ENCODE measurements around the gene ZNF787. TPM values are rescaled to one million over a fixed set of nuclear protein-coding genes. Genes with fewer than 3 reads are reported as not detected.

Gene ZNF787
- total and polyA plus RNA-seq, 2 of the 13 experiments (the other 11 are each of a cell fraction or from before 2014, with no cell fraction given): 15.1 to 42.8 TPM

DNA sequence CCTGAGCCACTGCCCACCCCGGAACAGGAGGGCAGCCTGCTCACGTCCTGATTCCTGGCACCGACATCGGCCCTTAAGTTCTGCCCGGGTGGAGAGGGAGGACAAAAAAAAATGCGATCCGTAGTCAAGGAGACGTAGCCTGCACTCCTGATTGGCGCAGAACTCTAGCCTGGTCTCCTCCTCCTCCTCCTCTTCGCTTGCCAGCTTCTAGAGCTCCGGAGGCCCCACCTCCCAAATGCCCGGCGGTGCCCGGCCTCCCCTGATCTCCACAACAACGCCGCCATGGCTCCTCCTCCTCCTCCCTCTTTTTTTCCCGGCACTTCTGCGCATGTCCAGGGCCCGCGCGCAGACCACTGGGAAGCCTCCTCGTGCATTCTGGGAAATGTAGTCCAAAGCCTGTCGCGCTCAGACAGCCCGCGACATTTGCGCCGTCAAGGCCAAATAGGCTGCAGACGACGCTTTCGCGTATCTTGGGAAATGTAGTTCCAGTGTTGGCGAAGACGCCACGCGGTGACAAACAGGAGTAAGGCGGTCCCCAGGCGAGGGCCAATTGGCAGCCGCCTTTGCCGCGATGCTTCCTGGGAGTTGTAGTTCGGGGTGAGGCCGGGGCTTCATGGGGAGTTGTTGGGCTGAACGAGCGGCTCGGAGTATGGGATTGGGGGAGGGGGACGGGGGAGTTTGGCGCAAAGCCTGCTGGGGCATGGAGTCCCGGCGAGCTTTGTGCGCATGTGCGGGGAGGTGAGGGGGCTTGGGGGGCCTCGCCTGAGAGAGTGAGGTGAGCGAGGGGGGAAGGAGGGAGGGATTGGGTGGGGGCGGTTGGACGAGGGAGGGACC, 19.7 kb upstream of the ZNF787 start, which contains the start of gene ZNF444 (continued):
- TF ChIP-seq ZNF280D (CRISPR knock-in tag; IDR thresholded peaks at IDR 0.05): no peak
- TF ChIP-seq ZNF773 (CRISPR knock-in tag; IDR thresholded peaks at IDR 0.05; ENCODE audit: borderline replicate concordance): no peak
- no peak for TF ChIP-seq NFE2L2 (IDR thresholded peaks at IDR 0.05; ENCODE audit: low read length)
- TF ChIP-seq HNF1A (IDR thresholded peaks at IDR 0.05; ENCODE audit: low read depth): no peak; the same call in 1 of the 2 replicates
- no peak; the same call in 1 of the 2 replicates for TF ChIP-seq HNF1A (CRISPR knock-in tag; IDR thresholded peaks at IDR 0.05; ENCODE audit: borderline replicate concordance)
- no peak; the same call in 1 of the 2 replicates for TF ChIP-seq ZNF746 (CRISPR knock-in tag; IDR thresholded peaks at IDR 0.05)
- no peak for TF ChIP-seq ZNF274 (CRISPR knock-in tag; IDR thresholded peaks at IDR 0.05)
- TF ChIP-seq GATAD2A (CRISPR knock-in tag; IDR thresholded peaks at IDR 0.05): no peak
- TF ChIP-seq ZNF710 (CRISPR knock-in tag; IDR thresholded peaks at IDR 0.05; ENCODE audit: borderline replicate concordance): 0 out of 2 replicates have a peak, but pooled peaks have one; percentile 49
- no peak for TF ChIP-seq JUN (CRISPR knock-in tag; IDR thresholded peaks at IDR 0.05)
- TF ChIP-seq, protein P1, sequence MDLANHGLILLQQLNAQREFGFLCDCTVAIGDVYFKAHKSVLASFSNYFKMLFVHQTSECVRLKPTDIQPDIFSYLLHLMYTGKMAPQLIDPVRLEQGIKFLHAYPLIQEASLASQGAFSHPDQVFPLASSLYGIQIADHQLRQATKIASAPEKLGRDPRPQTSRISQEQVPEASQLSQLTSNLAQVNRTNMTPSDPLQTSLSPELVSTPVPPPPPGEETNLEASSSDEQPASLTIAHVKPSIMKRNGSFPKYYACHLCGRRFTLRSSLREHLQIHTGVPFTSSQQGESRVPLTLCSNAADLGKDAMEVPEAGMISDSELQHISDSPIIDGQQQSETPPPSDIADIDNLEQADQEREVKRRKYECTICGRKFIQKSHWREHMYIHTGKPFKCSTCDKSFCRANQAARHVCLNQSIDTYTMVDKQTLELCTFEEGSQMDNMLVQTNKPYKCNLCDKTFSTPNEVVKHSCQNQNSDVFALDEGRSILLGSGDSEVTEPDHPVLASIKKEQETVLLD (CRISPR knock-in tag; IDR thresholded peaks at IDR 0.05; ENCODE audit: low read depth): no peak
- no peak for TF ChIP-seq ZNF484 (CRISPR knock-in tag; IDR thresholded peaks at IDR 0.05; ENCODE audit: borderline replicate concordance, low read depth)
- no peak for TF ChIP-seq KLF15 (CRISPR knock-in tag; IDR thresholded peaks at IDR 0.05; ENCODE audit: borderline replicate concordance)
- TF ChIP-seq POLR2G (IDR thresholded peaks at IDR 0.05; ENCODE audit: low read depth, low read length): peak; percentile 64

All from HepG2 (cell line).